OCI-LY7 (cell line): ENCODE measurements around the gene LRP5. TPM values are rescaled to one million over a fixed set of nuclear protein-coding genes. Genes with fewer than 3 reads are reported as not detected.

Source experiments
- BruUV-seq: library from RNA; stranded (reverse); fragments of 400-500 nt; replicated peaks from 2 replicates; lab custom pipeline; 2021; lab: Mats Ljungman, UMichigan
- CTCF ChIA-PET: fragments of 300-600 bp; sonication (Branson Sonifier 250); formaldehyde crosslinking; loops from one replicate; lab custom pipeline; 2022; ENCODE audit warnings: antibody characterized with exemption; ENCODE audit not compliant: unreplicated experiment; lab: Charles Lee
- POLR2A ChIA-PET: fragments of 300-600 bp; sonication (Branson Sonifier 250); formaldehyde crosslinking; loops from one replicate; lab custom pipeline; 2022; ENCODE audit warnings: antibody characterized with exemption; lab: Charles Lee
- DNase-seq: peaks from one replicate; pipeline ENCODE4 v3.0.0-alpha.2; 2015; ENCODE audit warnings: low spot score
- H2AFZ ChIP-seq: fragments of 200-600 bp; sonication (generic), shearing (Covaris generic); 2 replicates; pipeline ENCODE4 v1.6.1; 2014; ENCODE audit warnings: mild to moderate bottlenecking, antibody characterized with exemption, low read length, moderate library complexity
- H3K27ac ChIP-seq: fragments of 200-600 bp; sonication (generic); 2 replicates; pipeline ENCODE4 v1.5.1; 2014; ENCODE audit warnings: mixed run types, low read depth, mild to moderate bottlenecking, moderate library complexity, low read length, inconsistent platforms; ENCODE audit not compliant: poor library complexity, severe bottlenecking
- H3K36me3 ChIP-seq: fragments of 200-600 bp; sonication (generic); 2 replicates; pipeline ENCODE4 v1.6.1; 2014; ENCODE audit warnings: mild to moderate bottlenecking, antibody characterized with exemption, low read length, moderate library complexity, mixed read lengths; ENCODE audit not compliant: insufficient read depth
- H3K4me1 ChIP-seq: fragments of 200-600 bp; sonication (generic); 2 replicates; pipeline ENCODE4 v1.5.1; 2014; ENCODE audit warnings: mild to moderate bottlenecking, low read length; ENCODE audit not compliant: insufficient read depth, poor library complexity, severe bottlenecking
- H3K4me2 ChIP-seq: fragments of 200-600 bp; sonication (generic); 2 replicates; pipeline ENCODE4 v1.6.1; 2014; ENCODE audit warnings: mild to moderate bottlenecking, low read length
- H3K4me3 ChIP-seq: fragments of 200-600 bp; sonication (generic); 2 replicates; pipeline ENCODE4 v1.5.1; 2014; ENCODE audit warnings: mild to moderate bottlenecking, low read depth, low read length; ENCODE audit not compliant: poor library complexity, severe bottlenecking
- H3K79me2 ChIP-seq: fragments of 200-600 bp; sonication (generic); 2 replicates; pipeline ENCODE4 v1.6.1; 2016; ENCODE audit warnings: low read depth, mild to moderate bottlenecking, low read length, moderate library complexity, mixed read lengths; ENCODE audit not compliant: insufficient read depth
- H3K9me2 ChIP-seq: fragments of 200-600 bp; sonication (generic); 2 replicates; pipeline ENCODE4 v1.6.1; 2016; ENCODE audit warnings: mild to moderate bottlenecking, low read length, mixed read lengths; ENCODE audit not compliant: insufficient read depth
- H3K9me3 ChIP-seq: fragments of 200-600 bp; sonication (generic); 2 replicates; pipeline ENCODE4 v1.6.1; 2014; ENCODE audit warnings: mild to moderate bottlenecking, mixed run types, low read length, mixed read lengths
- H4K20me1 ChIP-seq: fragments of 200-600 bp; sonication (generic); 2 replicates; pipeline ENCODE4 v1.6.1; 2014; ENCODE audit warnings: mild to moderate bottlenecking, antibody characterized with exemption, low read length, moderate library complexity, mixed read lengths; ENCODE audit not compliant: insufficient read depth
- CTCF ChIP-seq: fragments of 200-600 bp; sonication (generic); conservative IDR thresholded peaks from 2 replicates; pipeline ENCODE4 v1.5.1; 2014; ENCODE audit warnings: mild to moderate bottlenecking, antibody characterized with exemption, low read length, moderate library complexity, mixed read lengths
- EZH2phosphoT487 ChIP-seq: fragments of 200-600 bp; sonication (generic); IDR thresholded peaks from 2 replicates; pipeline ENCODE4 v1.6.1; 2018; ENCODE audit warnings: low read depth, borderline replicate concordance, mild to moderate bottlenecking, mixed run types, antibody characterized with exemption, low read length, moderate library complexity, mixed read lengths
- intact Hi-C: fragments of 100-400 bp; cut with micrococcal nuclease; formaldehyde crosslinking; loops from one replicate; pipeline ENCODE4 v1.10.0; 2022; ENCODE audit not compliant: unreplicated experiment
- total RNA-seq, 2 experiments: library from RNA; depleted of rRNA in 1 of 2; stranded (reverse); fragments of >200 nt in 1 of 2; shearing (Covaris generic) in 1 of 2; gene quantifications; 2 replicates each; pipeline ENCODE4 v1.2.3, GENCODE V29; 2014 to 2022

The LRP5 gene
- total RNA-seq, 2 experiments from 2014 or later = 0.60 TPM; not detected in 1

DNA sequence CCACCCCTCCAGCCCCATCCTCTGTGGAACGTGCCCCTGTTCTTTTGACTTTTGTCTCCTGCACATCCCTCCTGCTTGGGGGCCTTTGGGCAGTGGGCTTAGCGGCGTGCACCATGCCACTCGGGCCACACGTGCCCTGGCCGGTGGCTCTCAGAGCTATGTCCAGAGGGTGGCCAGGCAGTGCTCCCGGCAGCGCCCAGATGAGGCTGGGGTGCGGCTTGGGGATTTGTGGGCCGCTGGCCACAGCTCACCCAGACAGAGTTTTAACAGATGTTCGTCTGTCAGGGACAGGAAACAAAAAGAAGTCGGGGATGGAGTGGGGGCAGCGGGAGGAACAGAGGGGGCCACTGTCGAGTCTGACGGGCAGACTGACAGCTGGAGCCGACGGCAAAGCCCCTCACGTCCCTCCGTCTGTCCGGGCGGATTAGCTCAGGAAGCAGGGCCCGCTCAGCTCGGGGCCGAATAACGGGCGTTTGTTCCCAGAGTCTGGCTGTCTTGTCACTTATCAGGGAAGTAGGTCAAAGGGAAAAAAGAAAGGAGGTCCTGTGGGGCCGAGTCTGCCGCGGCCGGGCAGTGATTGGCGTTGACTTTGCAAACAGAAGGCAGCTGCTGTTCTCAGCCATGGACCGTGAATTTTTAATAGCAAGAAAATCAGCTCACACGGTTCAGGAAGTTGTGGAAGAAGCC lies 61.6 kb downstream of the LRP5 start:
- POLR2A ChIA-PET = no interaction called here
- H3K79me2 ChIP-seq = no peaks in the 10 kb centered on the region
- TF ChIP-seq EZH2phosphoT487 (no peak), CTCF (no peak)
- no TSS peak for BruUV-seq
- no peak overlapping the region for H2AFZ ChIP-seq
- no peak overlapping the region for H3K27ac ChIP-seq
- H3K4me1 ChIP-seq = peaks cover 46% of the 10 kb centered on the region
- H4K20me1 ChIP-seq = no peaks in the 10 kb centered on the region
- H3K9me2 ChIP-seq = no peaks in the 10 kb centered on the region
- no peaks in the 10 kb centered on the region for H3K9me3 ChIP-seq
- DNase-seq = no peak
- CTCF ChIA-PET = no interaction called here
- intact Hi-C loops = loop anchor here (5.0 kb wide), 1 partner anchor 73 kb away; no protein-coding TSS in a partner anchor
- H3K4me2 ChIP-seq = no peak overlapping the region
- no peaks in the 10 kb centered on the region for H3K36me3 ChIP-seq
- H3K4me3 ChIP-seq = no peak overlapping the region

- no peaks in the 10 kb centered on the region for H3K9me3 ChIP-seq
- no peaks in the 10 kb centered on the region for H3K36me3 ChIP-seq
- BruUV-seq = no TSS peak
- intact Hi-C loops = loop anchor here (5.0 kb wide), 1 partner anchor 73 kb away; no protein-coding TSS in a partner anchor
- H3K79me2 ChIP-seq = no peaks in the 10 kb centered on the region
- TF ChIP-seq EZH2phosphoT487 = no peak
- TF ChIP-seq CTCF = no peak
- H3K9me2 ChIP-seq = no peaks in the 10 kb centered on the region
- no peak overlapping the region for H2AFZ ChIP-seq
- ChIA-PET POLR2A (no interaction called here), CTCF (no interaction called here)
- DNase-seq = no peak
- H3K4me3 ChIP-seq = no peak overlapping the region
- H3K27ac ChIP-seq = no peak overlapping the region
- H3K4me1 ChIP-seq = peaks cover 44% of the 10 kb centered on the region
- H4K20me1 ChIP-seq = no peaks in the 10 kb centered on the region
- no peak overlapping the region for H3K4me2 ChIP-seq
Observed at GRCh38 chr11:68374531-68374930, 62.1 kb downstream of the LRP5 start.

DNA sequence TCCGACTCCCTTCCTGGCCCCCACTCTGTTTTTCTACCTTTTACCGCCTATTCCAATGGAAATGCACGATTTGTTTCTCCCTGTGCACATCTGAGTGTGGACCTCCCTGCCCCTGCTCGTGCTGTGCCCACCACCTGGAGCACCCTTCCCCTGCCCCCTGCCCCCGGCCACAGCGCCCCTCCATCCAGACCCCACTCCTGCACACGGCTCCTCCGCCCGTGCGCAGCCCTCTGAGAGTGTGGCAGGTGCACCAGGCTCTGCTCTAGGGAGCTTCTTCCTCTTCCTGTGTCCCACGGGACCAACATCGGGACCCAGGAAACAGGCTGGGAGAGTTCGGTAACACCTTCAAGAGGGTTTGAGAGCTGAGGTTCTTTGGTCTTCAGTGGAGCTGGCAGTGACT lies 62.9 kb downstream of the LRP5 start:
- BruUV-seq = no TSS peak
- H4K20me1 ChIP-seq = no peaks in the 10 kb centered on the region
- H3K4me2 ChIP-seq = peak overlapping the region; percentile 21; the same call in 1 of the 2 replicates
- ChIA-PET POLR2A (no interaction called here), CTCF (no interaction called here)
- no peaks in the 10 kb centered on the region for H3K79me2 ChIP-seq
- no peaks in the 10 kb centered on the region for H3K9me2 ChIP-seq
- H3K9me3 ChIP-seq = no peaks in the 10 kb centered on the region
- TF ChIP-seq CTCF = no peak
- no peak for TF ChIP-seq EZH2phosphoT487
- no peak overlapping the region for H2AFZ ChIP-seq
- intact Hi-C loops = no loop called here
- peaks cover 44% of the 10 kb centered on the region for H3K4me1 ChIP-seq
- H3K36me3 ChIP-seq = no peaks in the 10 kb centered on the region
- no peak overlapping the region for H3K27ac ChIP-seq
- no peak overlapping the region for H3K4me3 ChIP-seq
- DNase-seq = no peak
